HCT116 (cell line): ENCODE measurements around the gene SYAP1. TPM values are rescaled to one million over a fixed set of nuclear protein-coding genes. Genes with fewer than 3 reads are reported as not detected.

Experiments used
- ATAC-seq: fragments of 200-7000 bp; cut with Tn5 transposase; 2 replicates; pipeline ENCODE4 v1.9.1; 2020; ENCODE audit warnings: mild to moderate bottlenecking, moderate library complexity
- BruUV-seq: library from RNA; stranded (reverse); fragments of 400-500 nt; replicated peaks from 2 replicates; lab custom pipeline; 2021; lab: Mats Ljungman, UMichigan
- CTCF ChIA-PET: fragments of 300-600 bp; sonication (Branson Sonifier 250); formaldehyde crosslinking; loops from one replicate; lab custom pipeline; 2021; ENCODE audit warnings: antibody characterized with exemption; lab: Charles Lee
- POLR2A ChIA-PET: fragments of 300-600, 350-600 bp; sonication (Branson Sonifier 250); formaldehyde crosslinking; loops from one replicate; lab custom pipeline; 2021; ENCODE audit warnings: antibody characterized with exemption; lab: Charles Lee
- RAD21 ChIA-PET, 2 experiments: fragments of 300-600 bp; sonication (Branson Sonifier 250); formaldehyde crosslinking; loops; one replicate each; lab custom pipeline; 2023; ENCODE audit warnings: low total read pairs in 2 of 2; ENCODE audit not compliant: uncharacterized antibody in 2 of 2, unreplicated experiment in 2 of 2, low non-redundant PET in 1 of 2; lab: Charles Lee
- DNase-seq: peaks from one replicate; pipeline ENCODE4 v3.0.0-alpha.2; 2010; ENCODE audit warnings: low read depth, low spot score
- H2AFZ ChIP-seq: fragments of 200-600 bp; shearing (Covaris generic), sonication (generic); 2 replicates; pipeline ENCODE4 v1.6.1; 2017; ENCODE audit warnings: low read depth, mixed run types, mixed read lengths, antibody characterized with exemption, low read length; ENCODE audit not compliant: poor library complexity, severe bottlenecking
- H3K27ac ChIP-seq: 2 replicates; pipeline ENCODE4 v1.5.1; 2012; ENCODE audit warnings: low read depth, low read length
- H3K27me3 ChIP-seq: fragments of 200-600 bp; sonication (generic); 2 replicates; pipeline ENCODE4 v1.6.1; 2016; ENCODE audit warnings: mixed run types, low read length, mixed read lengths; ENCODE audit not compliant: insufficient read depth
- H3K36me3 ChIP-seq, 2 experiments: fragments of 200-500 bp in 1 of 2; fragments of 200-600 bp in 1 of 2; sonication (Bioruptor generic) in 1 of 2; sonication (generic) in 1 of 2; 2 replicates each; pipeline versions ENCODE4 v1.5.1 to v1.6.1; 2014 to 2016; ENCODE audit warnings: low read length in 2 of 2, inconsistent platforms in 1 of 2, mixed read lengths in 1 of 2, mixed run types in 1 of 2; ENCODE audit not compliant: insufficient read depth in 2 of 2, control insufficient read depth in 1 of 2
- H3K4me1 ChIP-seq, 2 experiments: fragments of 200-600 bp in 1 of 2; sonication (generic) in 1 of 2; 2 replicates each; pipeline versions ENCODE4 v1.5.1 to v1.6.1; 2012 to 2017; ENCODE audit warnings: low read length in 2 of 2, inconsistent platforms in 1 of 2, mild to moderate bottlenecking in 1 of 2, mixed read lengths in 1 of 2, mixed run types in 1 of 2, moderate library complexity in 1 of 2; ENCODE audit not compliant: insufficient read depth in 2 of 2, control insufficient read depth in 1 of 2
- H3K4me2 ChIP-seq: fragments of 200-600 bp; sonication (generic); 2 replicates; pipeline ENCODE4 v1.6.1; 2017; ENCODE audit warnings: mixed run types, low read length, mixed read lengths
- H3K4me3 ChIP-seq, 2 experiments: fragments of 200-600 bp in 1 of 2; sonication (generic) in 1 of 2; replicated peaks in 1 of 2; 2 replicates each; pipeline ENCODE4 v1.5.1; 2011 to 2016; ENCODE audit warnings: low read length in 2 of 2, control low read depth in 1 of 2, low read depth in 1 of 2, mild to moderate bottlenecking in 1 of 2, mixed read lengths in 1 of 2, mixed run types in 1 of 2
- H3K79me2 ChIP-seq: fragments of 200-600 bp; sonication (generic); 2 replicates; pipeline ENCODE4 v1.6.1; 2017; ENCODE audit warnings: mild to moderate bottlenecking, mixed run types, low read length, moderate library complexity, mixed read lengths; ENCODE audit not compliant: insufficient read depth
- H3K9ac ChIP-seq: fragments of 200-600 bp; sonication (generic); 2 replicates; pipeline ENCODE4 v1.6.1; 2016; ENCODE audit warnings: low read length, mixed read lengths
- H3K9me2 ChIP-seq: fragments of 200-600 bp; sonication (generic), shearing (Covaris generic); 2 replicates; pipeline ENCODE4 v1.6.1; 2017; ENCODE audit warnings: mixed run types, mild to moderate bottlenecking, moderate library complexity; ENCODE audit not compliant: insufficient read depth
- H3K9me3 ChIP-seq, 2 experiments: fragments of 200-500 bp in 1 of 2; fragments of 200-600 bp in 1 of 2; sonication (Bioruptor generic) in 1 of 2; sonication (generic) in 1 of 2; 2 replicates each; pipeline ENCODE4 v1.6.1; 2014 to 2017; ENCODE audit warnings: low read length in 2 of 2, mixed read lengths in 2 of 2, inconsistent platforms in 1 of 2, low read depth in 1 of 2, mild to moderate bottlenecking in 1 of 2, mixed run types in 1 of 2, moderate library complexity in 1 of 2; ENCODE audit not compliant: control insufficient read depth in 1 of 2, insufficient read depth in 1 of 2
- H4K20me1 ChIP-seq: fragments of 200-600 bp; sonication (generic), shearing (Covaris generic); 2 replicates; pipeline ENCODE4 v1.6.1; 2017; ENCODE audit warnings: mixed run types, mild to moderate bottlenecking, moderate library complexity; ENCODE audit not compliant: insufficient read depth
- CBX3 ChIP-seq: IDR thresholded peaks from 2 replicates; pipeline ENCODE4 v1.6.1; 2012; ENCODE audit warnings: low read depth
- CEBPB ChIP-seq: IDR thresholded peaks from 2 replicates; pipeline ENCODE4 v1.6.1; 2012; ENCODE audit warnings: low read depth
- POLR2A ChIP-seq: IDR thresholded peaks from 2 replicates; pipeline ENCODE4 v1.7.0; 2011; ENCODE audit warnings: borderline replicate concordance; ENCODE audit not compliant: insufficient read depth, insufficient read length; ENCODE audit errors: extremely low read depth
- POLR2AphosphoS5 ChIP-seq: IDR thresholded peaks from 2 replicates; pipeline ENCODE4 v1.6.1; 2011; ENCODE audit warnings: mild to moderate bottlenecking, low read depth, low read length, moderate library complexity
- RAD21 ChIP-seq: IDR thresholded peaks from 2 replicates; pipeline ENCODE4 v1.6.1; 2012; ENCODE audit warnings: low read depth, mild to moderate bottlenecking
- SRF ChIP-seq: IDR thresholded peaks from 2 replicates; pipeline ENCODE4 v1.6.1; 2012; ENCODE audit warnings: low read depth
- TCF7L2 ChIP-seq: IDR thresholded peaks from 2 replicates; pipeline ENCODE4 v1.7.0; 2011; ENCODE audit warnings: borderline replicate concordance, inconsistent platforms; ENCODE audit not compliant: insufficient read depth, insufficient read length; ENCODE audit errors: extremely low read depth
- YY1 ChIP-seq: IDR thresholded peaks from 2 replicates; pipeline ENCODE4 v1.6.1; 2011; ENCODE audit warnings: low read length, low read depth, moderate library complexity, mild to moderate bottlenecking; ENCODE audit not compliant: insufficient replicate concordance; ENCODE audit errors: extremely low read depth
- ZFX ChIP-seq: fragments of 450-650 bp; IDR thresholded peaks from 2 replicates; pipeline ENCODE4 v1.6.1; 2017
- ZNF274 ChIP-seq: fragments of 200-500 bp; sonication (Bioruptor generic); IDR thresholded peaks from 2 replicates; pipeline ENCODE4 v1.6.1; 2014; ENCODE audit warnings: mild to moderate bottlenecking, low read depth, low read length, inconsistent platforms
- intact Hi-C: fragments of 100-400 bp; cut with micrococcal nuclease; formaldehyde crosslinking; loops from 2 replicates; pipeline ENCODE4 v1.10.0; 2022
- total RNA-seq: library from RNA; stranded (reverse); gene quantifications from one replicate; pipeline ENCODE4 v1.2.1, GENCODE V29; 2021; ENCODE audit not compliant: unreplicated experiment
- TF ChIP-seq, protein P1 (sequence below), 3 experiments: fragments of 200-600 bp in 1 of 3; sonication (generic) in 1 of 3; IDR thresholded peaks in 2 of 3; conservative IDR thresholded peaks in 1 of 3; 2 replicates each; pipeline ENCODE4 v1.5.1; 2012 to 2017; ENCODE audit warnings: low read depth in 2 of 3, low read length in 2 of 3, antibody characterized with exemption in 1 of 3, borderline replicate concordance in 1 of 3, control low read depth in 1 of 3, mild to moderate bottlenecking in 1 of 3, mixed read lengths in 1 of 3, mixed run types in 1 of 3, moderate library complexity in 1 of 3; ENCODE audit not compliant: insufficient read depth in 1 of 3
- TF ChIP-seq, protein P2 (sequence below): IDR thresholded peaks from 2 replicates; pipeline ENCODE4 v1.6.1; 2012

Gene SYAP1
- total RNA-seq, 1 experiment from 2014 or later = 24.8 TPM

DNA sequence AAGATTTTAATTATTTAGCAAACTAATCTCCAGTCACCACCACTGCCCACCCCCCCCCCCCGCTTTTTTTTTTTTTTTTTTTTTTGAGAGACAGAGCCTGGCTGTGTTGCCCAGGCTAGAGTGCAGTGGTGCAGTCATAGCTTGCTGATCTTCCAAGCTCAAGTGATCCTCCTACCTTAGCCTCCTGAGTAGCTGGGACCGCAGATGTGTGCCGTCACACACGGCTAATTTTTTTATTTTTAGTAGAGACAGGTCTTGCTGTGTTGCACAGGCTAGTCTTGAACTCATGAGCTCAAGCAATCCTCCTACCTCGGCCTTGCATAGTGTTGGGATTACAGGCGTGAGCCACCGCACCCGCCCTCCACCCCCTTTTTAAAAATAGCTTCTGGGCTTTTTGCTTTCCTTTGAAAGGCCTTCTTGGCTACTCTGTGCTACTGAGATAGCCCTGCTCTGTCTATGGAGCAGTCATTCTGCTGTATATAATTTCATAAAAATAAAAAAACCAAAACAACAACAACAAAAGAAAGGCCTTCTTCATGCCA is 85.6 kb downstream of the SYAP1 start:
- no peaks in the 10 kb centered on the region; a peak in 1 of 4 replicates for H3K36me3 ChIP-seq
- no peak overlapping the region for H3K4me3 ChIP-seq
- no peaks in the 10 kb centered on the region for H3K9me3 ChIP-seq
- H2AFZ ChIP-seq = no peak overlapping the region
- H3K4me2 ChIP-seq = no peak overlapping the region
- DNase-seq = no peak
- BruUV-seq = no TSS peak
- no peak for ATAC-seq
- 0 out of 4 replicates have a peak, but pooled peaks cover 0 to 5% of the 10 kb centered on the region in 2 experiments for H3K4me1 ChIP-seq
- no peak for TF ChIP-seq YY1
- TF ChIP-seq POLR2AphosphoS5 = no peak
- no peak for TF ChIP-seq TCF7L2
- no peak for TF ChIP-seq ZNF274
- TF ChIP-seq, protein P1, sequence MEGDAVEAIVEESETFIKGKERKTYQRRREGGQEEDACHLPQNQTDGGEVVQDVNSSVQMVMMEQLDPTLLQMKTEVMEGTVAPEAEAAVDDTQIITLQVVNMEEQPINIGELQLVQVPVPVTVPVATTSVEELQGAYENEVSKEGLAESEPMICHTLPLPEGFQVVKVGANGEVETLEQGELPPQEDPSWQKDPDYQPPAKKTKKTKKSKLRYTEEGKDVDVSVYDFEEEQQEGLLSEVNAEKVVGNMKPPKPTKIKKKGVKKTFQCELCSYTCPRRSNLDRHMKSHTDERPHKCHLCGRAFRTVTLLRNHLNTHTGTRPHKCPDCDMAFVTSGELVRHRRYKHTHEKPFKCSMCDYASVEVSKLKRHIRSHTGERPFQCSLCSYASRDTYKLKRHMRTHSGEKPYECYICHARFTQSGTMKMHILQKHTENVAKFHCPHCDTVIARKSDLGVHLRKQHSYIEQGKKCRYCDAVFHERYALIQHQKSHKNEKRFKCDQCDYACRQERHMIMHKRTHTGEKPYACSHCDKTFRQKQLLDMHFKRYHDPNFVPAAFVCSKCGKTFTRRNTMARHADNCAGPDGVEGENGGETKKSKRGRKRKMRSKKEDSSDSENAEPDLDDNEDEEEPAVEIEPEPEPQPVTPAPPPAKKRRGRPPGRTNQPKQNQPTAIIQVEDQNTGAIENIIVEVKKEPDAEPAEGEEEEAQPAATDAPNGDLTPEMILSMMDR (IDR thresholded peaks at IDR 0.05 in 2 of 3, conservative IDR thresholded peaks at IDR 0.05 in 1 of 3; ENCODE audit: borderline replicate concordance in 1 of 3, insufficient read depth in 1 of 3, low read depth in 2 of 3, low read length in 2 of 3) = no peak
- no peak overlapping the region for H3K27ac ChIP-seq
- H3K79me2 ChIP-seq = peaks cover 86% of the 10 kb centered on the region
- H4K20me1 ChIP-seq = no peaks in the 10 kb centered on the region; the same call in 1 of the 2 replicates
- no peaks in the 10 kb centered on the region for H3K9me2 ChIP-seq
- no peaks in the 10 kb centered on the region for H3K27me3 ChIP-seq
- no peak overlapping the region for H3K9ac ChIP-seq
- ChIA-PET CTCF (no interaction called here), RAD21 (no interaction called here), POLR2A (interaction anchor here (1.8 kb wide), 1 partner anchor 33 kb away, joined by 6 read pairs; no protein-coding TSS in a partner anchor)
- intact Hi-C loops = no loop called here

DNA sequence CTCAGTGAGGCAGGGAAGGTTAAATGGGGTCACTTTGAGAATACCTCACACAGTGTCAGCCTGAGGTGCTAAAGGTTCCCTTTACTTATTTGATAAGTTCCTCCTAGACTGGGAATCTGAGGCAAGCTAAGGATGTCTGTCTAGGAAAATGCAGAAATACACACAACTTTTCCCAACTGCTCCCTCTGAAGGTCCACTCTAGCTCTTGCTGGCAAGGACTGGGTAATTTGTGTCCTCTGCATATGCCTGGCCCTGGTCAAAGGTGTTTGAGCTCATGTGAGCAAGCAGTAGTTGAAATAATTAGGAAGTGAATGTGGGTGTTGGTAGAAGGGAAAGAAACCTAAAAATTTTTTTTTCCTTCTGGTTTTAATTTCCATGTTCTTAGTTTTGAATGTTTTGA is 88.1 kb downstream of the SYAP1 start:
- no peaks in the 10 kb centered on the region; the same call in 1 of the 2 replicates for H4K20me1 ChIP-seq
- H2AFZ ChIP-seq = no peak overlapping the region
- no peak overlapping the region for H3K4me2 ChIP-seq
- CTCF ChIA-PET = interaction anchor here (1.1 kb wide), 1 partner anchor 19 kb away, joined by 3 read pairs; no protein-coding TSS in a partner anchor
- no peak overlapping the region for H3K4me3 ChIP-seq
- H3K79me2 ChIP-seq = peaks cover 89% of the 10 kb centered on the region
- H3K27ac ChIP-seq = no peak overlapping the region
- peak; percentile 85 for ATAC-seq
- H3K36me3 ChIP-seq = no peaks in the 10 kb centered on the region; a peak in 1 of 4 replicates
- BruUV-seq = no TSS peak
- peaks cover 0 to 5% of the 10 kb centered on the region in 2 experiments; a peak in 1 of 4 replicates for H3K4me1 ChIP-seq
- H3K27me3 ChIP-seq = no peaks in the 10 kb centered on the region
- H3K9me3 ChIP-seq = no peaks in the 10 kb centered on the region
- H3K9me2 ChIP-seq = no peaks in the 10 kb centered on the region
- no peak for TF ChIP-seq CEBPB
- no peak for TF ChIP-seq SRF
- TF ChIP-seq POLR2A = no peak
- no peak for TF ChIP-seq CBX3
- TF ChIP-seq, protein P2, sequence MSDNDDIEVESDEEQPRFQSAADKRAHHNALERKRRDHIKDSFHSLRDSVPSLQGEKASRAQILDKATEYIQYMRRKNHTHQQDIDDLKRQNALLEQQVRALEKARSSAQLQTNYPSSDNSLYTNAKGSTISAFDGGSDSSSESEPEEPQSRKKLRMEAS = no peak
- no peak for TF ChIP-seq ZFX
- TF ChIP-seq RAD21 = 0 out of 2 replicates have a peak, but pooled peaks have one; percentile 8
- TF ChIP-seq, protein P1 (IDR thresholded peaks at IDR 0.05 in 2 of 3, conservative IDR thresholded peaks at IDR 0.05 in 1 of 3; ENCODE audit: borderline replicate concordance in 1 of 3, insufficient read depth in 1 of 3, low read depth in 2 of 3, low read length in 2 of 3) = peak in 2 of 3 experiments; percentile 23 to 48; a peak in 3 of 6 replicates
- RAD21 ChIA-PET = no interaction called here
- no peak overlapping the region for H3K9ac ChIP-seq
- intact Hi-C loops = no loop called here
- POLR2A ChIA-PET = interaction anchor here (0.7 kb wide), 1 partner anchor 22 kb away, joined by 3 read pairs; the partner anchor contains the start of gene TXLNG
- no peak for DNase-seq
